ENCODE data around the gene ENO4.

Gene ENO4

GRCh38 chr10:116849248-116850057 is at the start of gene ENO4:
TSS of gene ENO4 (plus strand) at chr10:116849499. CDS start at chr10:116849567, 68 bp downstream.
- DNase-seq, result peak; percentile 72 to 73

GRCh38 chr10:116800286-116800929 is 48.9 kb upstream of the ENO4 start:
- no peak for DNase-seq

DNA sequence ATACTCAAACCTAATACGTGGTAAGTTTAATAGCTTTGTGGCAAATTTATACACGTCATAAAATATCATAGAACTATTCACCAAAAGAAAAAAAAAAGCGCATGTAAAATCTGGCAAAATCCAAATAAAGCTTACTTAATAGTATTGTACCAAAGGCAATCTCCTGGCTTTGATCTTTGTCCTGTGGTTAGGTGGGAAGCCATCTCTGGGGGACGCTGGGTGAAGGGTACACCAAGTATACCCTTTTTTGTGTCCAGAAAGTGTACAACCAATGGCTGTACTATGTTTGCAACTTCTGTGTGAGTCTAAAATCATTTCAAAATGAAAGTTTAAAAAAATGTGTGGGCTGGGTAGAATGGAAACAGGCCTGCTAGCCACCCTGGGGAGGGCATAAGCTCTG is 47.6 kb upstream of the ENO4 start:
- DNase-seq, result no peak

- DNase-seq, result no peak
These were observed 46.8 kb upstream of the ENO4 start for GRCh38 chr10:116802474-116802873.

- DNase-seq, result no peak
These were observed 46.4 kb upstream of the ENO4 start for GRCh38 chr10:116802876-116803275.

- no peak for DNase-seq
These were observed 45.6 kb upstream of the ENO4 start for GRCh38 chr10:116803451-116804249.

DNA sequence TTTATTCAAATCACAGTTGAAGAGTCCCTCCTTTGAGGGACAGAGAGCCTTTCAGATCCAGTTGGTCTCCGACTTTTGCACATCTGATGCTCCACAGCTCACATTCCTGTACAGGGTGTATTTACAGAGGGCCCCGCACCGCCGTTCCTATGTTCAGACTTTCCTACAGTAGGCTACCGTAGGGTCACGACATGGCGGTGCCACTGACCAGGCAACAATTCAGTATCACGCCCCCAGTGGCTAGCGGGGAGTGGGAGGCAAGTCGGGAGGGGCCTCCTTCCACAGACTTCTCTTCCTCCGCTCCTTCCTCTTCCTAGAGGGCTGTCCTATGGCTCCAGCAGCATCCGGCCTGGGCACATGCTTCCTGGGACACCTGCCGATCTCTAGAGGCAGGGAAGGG is 40.6 kb upstream of the ENO4 start:
- DNase-seq, result no peak

- DNase-seq, result no peak
These were observed 39.7 kb upstream of the ENO4 start for GRCh38 chr10:116809483-116810119.

DNA sequence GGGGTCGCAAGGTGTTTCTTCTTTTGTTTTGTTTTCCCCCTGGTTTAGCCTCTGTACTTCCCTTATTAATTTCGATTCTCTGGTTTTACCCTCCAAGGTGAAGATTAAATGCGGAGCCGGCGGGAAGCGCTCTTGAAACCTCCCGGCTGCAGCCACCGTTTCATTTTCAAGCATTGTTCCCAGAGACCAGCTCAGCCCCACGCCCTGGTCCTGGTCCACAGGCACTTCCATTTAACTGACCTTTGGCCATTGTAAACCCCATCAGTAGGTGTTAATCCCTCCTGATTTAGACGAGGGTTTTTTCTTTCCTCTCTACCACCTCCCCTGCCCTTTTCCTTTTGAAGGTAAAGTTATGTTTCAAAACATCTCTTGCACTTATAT is 39.2 kb upstream of the ENO4 start:
- no peak for DNase-seq

DNA sequence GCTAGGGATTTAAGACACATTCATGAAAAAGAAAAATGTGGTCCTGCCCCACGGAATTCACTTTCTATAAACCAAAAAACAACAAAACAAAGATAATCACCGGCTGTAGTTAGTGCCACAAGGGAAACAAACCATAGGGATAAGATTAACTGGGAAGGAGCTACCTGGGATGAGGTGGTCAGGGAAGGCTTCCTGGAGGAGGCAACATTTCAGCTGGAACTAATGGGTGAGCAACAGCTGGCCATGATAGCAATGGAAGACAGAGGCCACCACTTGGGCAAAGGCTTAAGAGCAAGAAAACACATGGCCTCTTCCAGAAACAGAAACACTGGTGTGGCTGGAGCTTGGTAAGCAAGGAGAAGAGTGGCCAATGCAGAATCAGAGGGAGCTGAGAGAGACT is 38.4 kb upstream of the ENO4 start:
- no peak for DNase-seq

- no peak for DNase-seq
These were observed 37.6 kb upstream of the ENO4 start for GRCh38 chr10:116811691-116812090.

GRCh38 chr10:116815641-116816415 is 33.5 kb upstream of the ENO4 start:
- no peak for DNase-seq

- DNase-seq, result no peak
These were observed 32.1 kb upstream of the ENO4 start for GRCh38 chr10:116817178-116817577.

DNA sequence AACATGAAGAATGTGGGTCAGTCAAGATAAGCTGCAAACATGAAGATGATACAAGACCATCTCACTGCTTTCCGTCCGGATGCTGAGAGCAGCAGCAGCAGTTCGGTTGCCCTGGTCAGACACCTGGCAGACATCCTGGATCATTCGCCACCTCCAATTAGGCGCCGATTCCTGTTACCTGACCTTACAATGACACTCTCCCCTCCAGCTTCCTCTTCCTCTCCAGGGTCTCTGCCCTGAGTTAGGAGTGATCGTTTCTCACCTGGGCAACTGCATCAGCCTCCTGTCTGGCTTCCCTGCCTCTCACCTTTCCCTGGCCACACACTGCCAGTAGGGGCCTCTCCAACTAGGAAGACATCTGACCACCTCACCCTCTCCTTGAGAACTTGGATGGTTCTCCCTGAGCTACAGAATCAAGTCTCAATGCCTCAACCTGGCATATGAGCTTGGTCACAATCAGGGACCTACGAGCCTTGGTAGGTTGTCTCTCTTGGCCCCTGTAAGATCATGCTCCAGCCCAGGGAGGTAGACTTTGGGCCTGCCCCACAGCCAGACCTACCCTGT is 31.4 kb upstream of the ENO4 start:
- no peak for DNase-seq

DNA sequence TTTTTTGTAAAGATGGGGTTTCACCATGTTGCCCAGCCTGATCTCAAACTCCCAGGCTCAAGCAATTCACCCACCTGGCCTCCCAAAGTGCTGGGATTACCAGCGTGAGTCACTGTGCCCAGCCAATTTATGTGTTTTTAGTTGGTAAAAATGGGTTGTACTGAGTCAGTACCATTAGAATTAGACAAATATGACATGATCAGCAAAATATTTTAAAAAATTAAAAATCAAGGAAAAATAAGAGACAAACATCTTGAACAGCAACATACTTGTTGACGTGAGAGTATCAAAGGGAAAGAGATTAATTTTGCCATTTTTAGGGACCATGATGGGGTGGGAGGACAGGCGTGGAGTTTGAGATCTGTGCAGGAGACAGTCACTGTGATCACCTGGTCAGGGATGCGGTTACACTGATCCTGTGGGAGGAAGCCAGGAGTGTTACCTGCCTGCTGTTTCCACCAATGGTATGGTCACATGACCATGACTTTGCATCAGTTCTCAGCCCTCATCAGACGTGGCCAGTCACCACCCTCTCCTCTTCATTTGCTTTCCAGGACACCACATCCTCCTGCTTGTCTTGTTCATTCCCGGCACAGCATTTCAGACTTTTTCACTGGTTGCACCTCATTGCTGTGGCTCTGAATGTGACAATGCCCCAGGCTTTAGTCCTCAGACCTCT is 29.2 kb upstream of the ENO4 start:
- DNase-seq, result no peak

DNA sequence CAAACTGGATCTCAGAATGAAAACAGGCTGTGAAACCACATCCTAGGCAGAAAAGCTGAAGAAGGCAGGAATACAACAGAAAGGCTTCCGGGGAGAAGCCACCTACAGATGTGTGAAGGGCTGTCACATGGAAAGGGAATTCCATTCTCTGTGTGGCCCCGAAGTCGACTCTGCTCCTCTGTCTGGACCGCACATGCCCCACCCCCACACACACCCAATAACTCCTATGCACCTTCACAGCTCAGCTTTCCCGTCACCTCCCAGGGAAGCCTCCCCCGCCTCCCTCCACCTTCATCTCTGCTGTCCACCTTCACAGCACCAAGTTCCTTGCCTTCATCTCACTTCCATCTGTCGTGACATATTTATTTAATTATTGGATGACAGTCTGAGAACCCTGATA is 23.4 kb upstream of the ENO4 start:
- no peak for DNase-seq

GRCh38 chr10:116826803-116827202 is 22.5 kb upstream of the ENO4 start:
- no peak for DNase-seq

DNA sequence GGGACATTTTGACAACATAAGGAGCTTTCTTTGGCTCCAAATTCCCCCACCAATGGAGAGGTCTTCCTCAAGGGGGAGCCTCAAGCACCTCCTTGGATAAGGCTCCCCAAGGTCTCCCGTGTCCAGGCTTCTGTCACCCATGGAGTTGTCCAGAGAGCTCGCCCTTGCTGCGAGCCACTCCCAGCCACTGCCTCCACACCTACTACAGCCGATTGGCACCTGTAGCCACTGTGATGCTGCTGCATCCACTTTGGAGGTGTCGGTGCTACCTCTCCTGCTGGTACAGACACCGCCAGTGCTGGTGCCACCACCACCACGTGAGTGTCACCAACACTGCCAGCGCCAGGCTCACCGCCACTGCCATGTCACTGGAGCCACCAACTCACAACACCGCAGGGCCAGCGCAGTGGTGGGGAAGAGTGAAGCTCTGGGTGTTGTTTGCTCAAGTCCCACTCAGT is 22.1 kb upstream of the ENO4 start:
- no peak for DNase-seq

DNA sequence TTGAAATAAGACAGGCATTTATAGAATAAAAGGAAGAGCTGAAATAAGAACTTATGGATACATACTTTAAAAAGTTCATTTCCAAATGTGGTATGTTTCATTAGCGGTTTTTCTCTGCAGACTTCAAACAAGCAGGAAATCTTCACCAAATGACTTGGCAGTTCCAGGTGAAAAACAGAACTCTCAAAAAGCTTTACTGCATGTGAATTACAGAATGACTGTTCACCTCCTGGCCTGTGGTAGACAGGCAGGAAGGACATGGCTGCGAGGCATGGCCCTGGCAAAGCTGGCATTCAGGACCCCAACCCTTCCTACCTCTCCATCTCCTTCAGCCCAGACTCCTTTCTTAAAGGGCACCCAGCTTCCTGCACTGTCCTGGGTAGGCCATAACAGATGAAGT is 21.2 kb upstream of the ENO4 start:
- DNase-seq, result no peak

- DNase-seq, result no peak
These were observed 19.6 kb upstream of the ENO4 start for GRCh38 chr10:116829711-116830110.

DNA sequence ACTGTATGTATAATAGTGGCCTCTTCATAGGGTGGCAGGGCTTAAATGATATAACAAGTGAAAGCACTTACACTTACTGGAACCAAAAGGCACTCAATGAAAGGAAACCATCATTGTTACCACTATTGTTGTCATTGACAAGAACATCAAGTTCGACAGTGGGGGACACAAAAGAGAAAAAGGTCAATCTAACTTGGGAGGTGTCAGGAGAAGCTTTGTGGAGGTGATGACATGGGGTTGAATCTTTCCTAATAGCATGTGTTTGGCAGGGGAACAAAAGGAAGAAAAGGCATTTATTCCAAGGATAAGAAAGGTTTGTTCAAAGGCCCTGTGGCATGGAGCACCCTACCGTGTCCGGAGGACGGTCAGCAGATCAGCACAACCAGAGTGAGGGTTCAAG is 18.2 kb upstream of the ENO4 start:
- no peak for DNase-seq

Measured in hippocampal formation (tissue), 2 donors.